ENCODE measurements around the gene PSMA2. TPM values are rescaled to one million over a fixed set of nuclear protein-coding genes. Genes with fewer than 3 reads are reported as not detected.
"Not testable (repeated sequence)": the region's sequence is repeated elsewhere in the genome, so short reads cannot be mapped to it uniquely, and the experiment has no call there.

PSMA2 gene
- total RNA-seq, 1 donor from 2014 or later = 92.8 TPM

GRCh38 chr7:42914009-42914408 is 18.0 kb downstream of the PSMA2 start:
- ATAC-seq (ENCODE audit: poor library complexity) (no peak), DNase-seq (no peak)
- intact Hi-C loops (cut with DNase I) = no loop called here

GRCh38 chr7:42913591-42913990 is 18.4 kb downstream of the PSMA2 start:
- intact Hi-C loops (cut with DNase I) = no loop called here
- DNase-seq (no peak), ATAC-seq (ENCODE audit: poor library complexity) (no peak)

- intact Hi-C loops (cut with DNase I) = no loop called here
- DNase-seq = peak; percentile 98
- ATAC-seq (ENCODE audit: poor library complexity) = peak; percentile 97
Measured at GRCh38 chr7:42911454-42912447, 20.2 kb downstream of the PSMA2 start, which contains the start of gene C7orf25. Gene C7orf25 (minus strand): TSS chr7:42912070. CDS start chr7:42910900, 1,170 bp downstream.

DNA sequence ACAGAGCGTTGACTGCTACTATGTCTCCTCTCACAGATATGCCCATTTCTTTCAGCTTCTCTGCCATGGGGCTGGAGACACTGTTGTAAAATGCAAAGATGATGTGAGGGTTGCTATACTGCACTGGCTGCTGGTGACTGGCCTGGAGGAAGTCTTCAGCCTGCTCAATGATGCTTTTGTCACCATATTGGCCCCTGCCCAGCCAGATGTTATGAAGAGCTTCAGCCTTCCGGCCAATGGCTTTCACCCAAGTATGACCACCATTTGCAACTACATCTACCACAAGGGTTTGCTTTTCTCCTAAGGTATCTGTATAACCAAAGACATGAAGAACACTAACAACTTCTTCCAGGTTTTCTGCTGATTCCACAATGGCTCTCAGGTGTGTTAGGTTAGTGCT is 21.7 kb downstream of the PSMA2 start:
- ATAC-seq (ENCODE audit: poor library complexity) (no peak), DNase-seq (no peak)
- intact Hi-C loops (cut with DNase I) = no loop called here

- no peak for ATAC-seq (ENCODE audit: poor library complexity)
- no peak for DNase-seq
- intact Hi-C loops (cut with DNase I) = no loop called here
Measured at GRCh38 chr7:42907316-42907715, 24.7 kb downstream of the PSMA2 start.

- no peak for DNase-seq
- intact Hi-C loops (cut with DNase I) = no loop called here
- ATAC-seq (ENCODE audit: poor library complexity) = no peak
Measured at GRCh38 chr7:42906181-42906580, 25.8 kb downstream of the PSMA2 start.

DNA sequence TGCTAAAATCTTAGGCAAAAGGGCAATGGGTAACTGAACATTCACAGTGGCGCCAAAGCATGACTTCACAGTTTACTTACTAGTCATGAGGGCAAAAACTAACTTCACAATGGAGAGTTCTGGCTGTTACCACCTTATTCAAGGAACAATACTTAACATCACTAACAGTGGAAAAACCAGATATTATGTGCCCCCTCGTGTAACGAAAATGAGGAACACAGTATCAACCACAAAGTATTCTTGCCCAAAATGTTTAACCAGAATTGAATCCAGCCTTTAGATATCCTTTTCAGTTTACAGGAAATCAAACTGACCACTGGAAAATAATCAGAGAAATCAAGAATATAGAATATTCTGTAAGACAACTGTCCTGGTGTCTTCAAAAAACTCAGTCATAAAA is 29.6 kb downstream of the PSMA2 start:
- DNase-seq (no peak), ATAC-seq (ENCODE audit: poor library complexity) (no peak)
- intact Hi-C loops (cut with DNase I) = no loop called here

DNA sequence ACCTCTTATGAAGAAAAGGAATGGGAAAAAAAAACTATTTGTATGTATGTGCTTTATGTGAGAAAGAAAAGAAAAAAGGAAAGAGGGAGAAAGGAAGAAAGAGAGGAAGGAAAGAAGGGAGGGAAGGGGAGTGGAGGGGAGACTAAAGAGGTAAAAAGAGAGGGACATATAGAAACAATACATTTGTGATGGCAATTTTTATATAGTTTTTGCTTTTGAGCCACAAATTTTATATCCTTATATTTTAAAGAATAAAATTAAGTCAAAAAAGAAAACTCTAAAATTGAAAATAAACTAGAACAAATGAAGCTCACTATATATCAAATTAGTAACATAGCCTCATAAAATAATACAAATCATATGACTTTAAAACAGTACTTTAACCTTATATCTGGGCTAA is 31.1 kb downstream of the PSMA2 start:
- intact Hi-C loops (cut with DNase I) = no loop called here
- DNase-seq = no peak
- no peak for ATAC-seq (ENCODE audit: poor library complexity)

GRCh38 chr7:42893346-42894240 is 38.4 kb downstream of the PSMA2 start:
- no peak for DNase-seq
- ATAC-seq (ENCODE audit: poor library complexity) = no peak
- intact Hi-C loops (cut with DNase I) = no loop called here

- intact Hi-C loops (cut with DNase I) = no loop called here
- DNase-seq = no peak
- no peak for ATAC-seq (ENCODE audit: poor library complexity)
Measured at GRCh38 chr7:42886893-42887505, 45.0 kb downstream of the PSMA2 start.

- ATAC-seq (ENCODE audit: poor library complexity) = no peak
- intact Hi-C loops (cut with DNase I) = no loop called here
- no peak for DNase-seq
Measured at GRCh38 chr7:42886129-42886528, 45.8 kb downstream of the PSMA2 start.

DNA sequence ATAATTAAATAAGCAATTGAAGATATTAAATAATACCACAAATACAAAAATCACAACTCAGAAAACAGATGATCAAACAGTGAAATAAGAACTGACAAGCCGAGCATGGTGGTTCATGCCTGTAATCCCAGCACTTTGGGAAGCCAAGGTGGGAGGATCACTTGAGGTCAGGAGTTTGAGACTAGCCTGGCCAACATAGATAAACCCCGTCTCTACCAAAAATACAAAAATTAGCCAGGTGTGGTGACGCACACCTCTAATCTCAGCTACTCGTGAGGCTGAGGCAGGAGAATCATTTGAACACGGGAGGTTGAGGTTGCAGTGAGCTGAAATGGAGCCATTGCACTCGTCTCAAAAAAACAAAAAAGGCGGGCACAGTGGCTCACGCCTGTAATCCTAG is 46.8 kb downstream of the PSMA2 start:
- ATAC-seq (ENCODE audit: poor library complexity); intact Hi-C loops (cut with DNase I); DNase-seq: not testable (repeated sequence)

DNA sequence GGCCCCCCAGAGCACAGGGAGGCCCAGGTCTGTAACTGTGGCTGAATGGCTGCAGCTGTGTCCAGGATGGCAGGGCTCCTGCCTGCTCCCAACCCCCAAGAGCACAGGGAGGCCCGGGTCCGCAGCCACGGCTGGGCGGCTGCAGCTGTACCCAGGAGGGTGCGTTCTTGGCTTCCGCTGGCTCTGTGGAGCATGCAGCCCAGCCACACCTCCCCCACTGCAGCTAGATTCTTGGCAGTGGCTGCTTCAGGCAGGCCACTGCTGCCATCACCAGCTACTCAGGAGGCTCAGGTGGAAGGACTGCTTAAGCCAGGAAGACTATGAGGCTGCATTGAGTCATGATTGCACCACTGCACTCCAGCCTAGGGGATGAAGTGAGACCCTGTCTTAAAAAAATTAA is 48.0 kb downstream of the PSMA2 start:
- ATAC-seq (ENCODE audit: poor library complexity) (peak; percentile 39), DNase-seq (no peak)

GRCh38 chr7:42880392-42880791 is 51.6 kb downstream of the PSMA2 start:
- intact Hi-C loops (cut with DNase I) = no loop called here
- no peak for DNase-seq
- no peak for ATAC-seq (ENCODE audit: poor library complexity)

More for the DNA sequence above, 48.0 kb downstream of the PSMA2 start:
- intact Hi-C loops (cut with DNase I) = no loop called here

GRCh38 chr7:42878303-42878702 is 53.7 kb downstream of the PSMA2 start:
- DNase-seq (no peak), ATAC-seq (ENCODE audit: poor library complexity) (no peak)
- intact Hi-C loops (cut with DNase I) = no loop called here

DNA sequence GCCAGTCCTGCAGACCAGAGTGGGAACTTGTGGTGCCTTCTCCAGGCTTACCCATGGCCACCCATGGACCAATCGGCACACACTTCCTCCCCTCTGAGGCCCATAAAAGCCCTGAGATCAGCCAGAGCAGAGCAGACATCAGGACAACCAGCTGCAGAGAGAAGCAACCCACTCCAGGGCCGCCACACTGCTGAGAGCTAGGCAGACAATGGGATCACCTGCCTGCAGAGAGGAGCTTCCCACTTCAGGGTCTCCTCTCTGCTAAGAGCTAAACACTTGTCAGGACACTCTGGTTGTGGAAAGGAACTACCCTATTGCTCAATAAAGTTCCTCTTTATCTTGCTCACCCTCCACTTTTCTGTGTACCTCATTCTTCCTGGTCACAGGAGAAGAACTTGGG is 54.1 kb downstream of the PSMA2 start:
- ATAC-seq (ENCODE audit: poor library complexity) (no peak), DNase-seq (no peak)
- intact Hi-C loops (cut with DNase I) = no loop called here

DNA sequence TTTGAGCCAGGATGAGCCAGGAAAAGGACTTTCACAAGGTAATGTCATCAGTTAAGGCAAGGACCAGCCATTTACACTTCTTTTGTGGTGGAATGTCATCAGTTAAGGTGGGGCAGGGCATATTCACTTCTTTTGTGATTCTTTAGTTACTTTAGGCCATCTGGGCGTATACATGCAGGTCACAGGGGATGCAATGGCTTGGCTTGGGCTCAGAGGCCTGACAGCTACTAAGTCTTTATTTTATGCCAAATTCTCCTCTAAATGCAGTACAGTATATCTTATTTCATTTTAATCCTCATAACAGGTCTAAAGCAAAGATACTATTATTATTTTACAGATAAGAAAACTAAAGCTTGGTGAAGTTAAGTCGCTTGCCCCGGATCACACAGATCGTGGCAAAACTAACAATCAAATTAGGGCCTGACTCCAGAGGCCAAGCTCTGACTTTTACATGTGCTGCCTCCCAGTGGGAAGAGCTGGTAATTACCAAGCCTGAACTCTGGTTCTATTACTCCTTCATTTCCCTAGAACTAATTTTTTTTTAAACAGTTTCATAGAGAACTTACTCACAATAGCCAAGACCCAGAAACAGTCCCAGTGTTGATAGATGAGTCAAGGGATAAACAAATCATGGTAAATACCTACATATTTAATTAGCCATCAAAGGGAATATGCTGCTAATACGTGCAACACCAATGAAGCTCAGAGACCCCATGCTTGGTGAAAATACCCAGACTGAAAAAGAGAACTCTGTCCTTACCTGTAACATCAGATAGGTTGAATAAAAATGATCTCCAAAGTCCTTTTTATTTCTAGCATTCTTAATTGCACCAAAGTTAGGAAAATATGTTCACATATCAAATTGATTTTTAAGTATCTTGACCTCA is 55.5 kb downstream of the PSMA2 start:
- ATAC-seq (ENCODE audit: poor library complexity) (peak; percentile 60), DNase-seq (no peak)
- intact Hi-C loops (cut with DNase I) = no loop called here

Measured in Right ventricle myocardium superior (tissue), 1 donor.